HG02981 (cell line): Measurements from ENCODE around the gene MRPS18B.
A peak's percentile ranks its signal among the peaks of the same experiment; 100 is the strongest.

Experiments
- ATAC-seq: cut with Tn5 transposase; IDR thresholded peaks from one replicate; pipeline ENCODE4 v1.9.1; 2021; ENCODE audit warnings: mild to moderate bottlenecking, moderate library complexity; ENCODE audit not compliant: unreplicated experiment

MRPS18B gene

GRCh38 chr6:30601815-30602641, 15.6 kb upstream of the MRPS18B start:
- no peak for ATAC-seq

- ATAC-seq = no peak
Measured at GRCh38 chr6:30603961-30604360, 13.7 kb upstream of the MRPS18B start.

- ATAC-seq = no peak
Measured at GRCh38 chr6:30610065-30610464, 7.6 kb upstream of the MRPS18B start.

GRCh38 chr6:30611150-30611855, 6.3 kb upstream of the MRPS18B start:
- no peak for ATAC-seq

- no peak for ATAC-seq
Measured at GRCh38 chr6:30611856-30612194, 5.8 kb upstream of the MRPS18B start.

- no peak for ATAC-seq
Measured at GRCh38 chr6:30612213-30612612, 5.4 kb upstream of the MRPS18B start.

GRCh38 chr6:30612687-30613248, 4.9 kb upstream of the MRPS18B start:
- no peak for ATAC-seq

GRCh38 chr6:30613251-30614043, 4.2 kb upstream of the MRPS18B start:
- no peak for ATAC-seq

- ATAC-seq = no peak
Measured at GRCh38 chr6:30614044-30614842, 3.4 kb upstream of the MRPS18B start.

GRCh38 chr6:30614843-30615218, 2.8 kb upstream of the MRPS18B start:
- ATAC-seq = peak; percentile 39

GRCh38 chr6:30615219-30615957, 2.3 kb upstream of the MRPS18B start:
- no peak for ATAC-seq

GRCh38 chr6:30615958-30616810, 1.5 kb upstream of the MRPS18B start:
- no peak for ATAC-seq

- ATAC-seq = peak; percentile 79
Measured at GRCh38 chr6:30616811-30617564, 652 bp upstream of the MRPS18B start, which contains the start of gene PPP1R10. TSS of gene PPP1R10 (minus strand) at chr6:30617243. CDS start at chr6:30609944, 7,299 bp downstream.

- ATAC-seq = no peak
Measured at GRCh38 chr6:30618270-30618797, 694 bp downstream of the MRPS18B start.

- ATAC-seq = no peak
Measured at GRCh38 chr6:30619561-30619960, 1.9 kb downstream of the MRPS18B start.

GRCh38 chr6:30625511-30625910, 7.9 kb downstream of the MRPS18B start:
- no peak for ATAC-seq

- peak; percentile 81 for ATAC-seq
Measured at GRCh38 chr6:30626484-30627366, 9.1 kb downstream of the MRPS18B start, which contains the start of gene ATAT1. TSS of gene ATAT1 (plus strand) at chr6:30626874.
